Breast epithelium (tissue), 3 donors: ENCODE results near the gene TMEM8B.

Experiments
- CTCF ChIP-seq, 3 donors: fragments of 450-650 bp; IDR thresholded peaks; one replicate each; pipeline ENCODE4 v1.5.1; 2016 to 2017; ENCODE audit warnings: antibody characterized with exemption in 3 of 3, mild to moderate bottlenecking in 3 of 3, moderate library complexity in 3 of 3
- POLR2A ChIP-seq: fragments of 450-650 bp; IDR thresholded peaks from one replicate; pipeline ENCODE4 v1.6.1; 2016; ENCODE audit warnings: antibody characterized with exemption, mild to moderate bottlenecking, moderate library complexity
- POLR2AphosphoS5 ChIP-seq, 3 donors: sonication (generic); formaldehyde crosslinking; IDR thresholded peaks; one replicate each; pipeline ENCODE4 v1.6.1; 2017; ENCODE audit warnings: antibody characterized with exemption in 3 of 3

- TF ChIP-seq CTCF (IDR thresholded peaks at IDR 0.05) (no peak), POLR2AphosphoS5 (IDR thresholded peaks at IDR 0.05) (no peak), POLR2A (no peak)
Observed at GRCh38 chr9:35820076-35820475, 9.0 kb upstream of the TMEM8B start.
